Measurements from ENCODE around the gene RSPH3.
"Not testable (repeated sequence)": the region's sequence is repeated elsewhere in the genome, so short reads cannot be mapped to it uniquely, and the experiment has no call there.

RSPH3 gene

DNA sequence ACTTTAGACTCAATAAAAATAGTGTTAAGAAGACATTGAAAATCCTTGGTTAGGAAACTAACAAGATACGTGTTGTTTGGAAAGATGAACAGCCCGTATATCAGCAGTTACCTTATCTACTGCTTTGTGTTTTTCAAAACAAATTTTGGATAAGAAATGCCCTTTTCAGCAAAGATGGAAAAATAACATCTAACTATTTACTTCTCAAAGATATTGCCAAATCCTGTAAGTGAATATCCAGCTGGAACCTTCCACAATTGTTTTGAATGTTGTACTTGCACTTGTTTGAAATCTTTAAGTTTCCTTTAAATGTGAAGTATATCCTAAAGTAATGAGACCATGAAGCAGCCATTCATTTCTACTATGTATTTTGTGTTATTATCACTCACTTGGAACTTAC, 30.2 kb upstream of the RSPH3 start:
- in situ Hi-C loops (cut with HindIII; ENCODE audit: low sequenced_read_pairs): no loop called here

DNA sequence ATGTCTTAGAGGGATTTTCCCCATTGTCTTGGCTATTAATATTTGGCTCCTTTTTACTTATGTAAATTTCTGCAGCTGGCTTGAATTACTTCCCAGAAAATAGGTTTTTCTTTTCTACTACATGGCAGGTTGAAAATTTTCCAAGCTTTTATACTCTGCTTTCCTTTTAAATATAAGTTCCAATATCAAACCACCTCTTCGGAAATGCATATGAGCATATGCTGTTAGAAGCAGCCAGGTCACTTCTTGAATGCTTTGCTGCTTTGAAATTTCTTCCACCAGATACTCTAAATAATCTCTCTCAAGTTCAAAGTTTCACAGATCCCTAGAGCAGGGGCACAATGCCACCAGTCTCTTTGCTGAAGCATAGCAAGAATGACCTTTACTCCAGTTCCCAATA, 25.2 kb upstream of the RSPH3 start:
- in situ Hi-C loops (cut with HindIII; ENCODE audit: low sequenced_read_pairs): not testable (repeated sequence)

DNA sequence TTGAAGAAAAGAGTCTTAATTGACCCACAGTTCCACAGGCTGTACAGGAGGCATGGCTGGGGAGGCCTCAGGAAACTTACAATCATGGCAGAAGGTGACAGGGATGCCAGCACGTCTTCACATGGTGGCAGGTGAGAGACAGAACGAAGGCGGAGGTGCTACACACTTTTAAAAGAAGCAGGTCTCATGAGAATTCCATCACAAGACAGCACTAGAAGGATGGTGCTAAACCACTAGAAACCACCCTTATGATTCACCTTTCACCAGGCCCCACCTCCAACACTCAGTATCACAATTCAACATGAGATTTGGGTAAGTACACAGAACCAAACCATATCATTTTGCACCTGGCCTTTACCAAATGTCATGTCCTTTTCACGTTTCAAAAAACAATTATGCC, 23.9 kb upstream of the RSPH3 start:
- in situ Hi-C loops (cut with HindIII; ENCODE audit: low sequenced_read_pairs): no loop called here

DNA sequence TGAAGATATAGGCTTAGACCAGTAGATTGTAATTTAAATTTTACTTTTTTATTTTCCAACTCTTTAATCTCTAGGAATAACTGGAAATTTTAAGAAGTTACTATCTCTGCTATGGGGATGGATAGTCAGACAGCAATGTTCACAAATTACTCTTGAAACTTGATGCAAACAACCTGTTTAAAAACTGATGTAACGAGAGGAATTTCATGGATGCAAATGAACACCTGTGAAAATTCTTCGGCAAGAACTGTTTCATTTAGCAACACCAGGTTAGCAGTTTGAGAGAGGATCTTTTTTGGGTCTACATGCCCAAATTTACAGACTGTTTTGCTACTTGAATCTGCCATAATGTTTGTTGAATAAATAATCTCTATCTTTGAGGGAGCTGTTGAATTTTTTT, 20.0 kb upstream of the RSPH3 start:
- in situ Hi-C loops (cut with HindIII; ENCODE audit: low sequenced_read_pairs): no loop called here

DNA sequence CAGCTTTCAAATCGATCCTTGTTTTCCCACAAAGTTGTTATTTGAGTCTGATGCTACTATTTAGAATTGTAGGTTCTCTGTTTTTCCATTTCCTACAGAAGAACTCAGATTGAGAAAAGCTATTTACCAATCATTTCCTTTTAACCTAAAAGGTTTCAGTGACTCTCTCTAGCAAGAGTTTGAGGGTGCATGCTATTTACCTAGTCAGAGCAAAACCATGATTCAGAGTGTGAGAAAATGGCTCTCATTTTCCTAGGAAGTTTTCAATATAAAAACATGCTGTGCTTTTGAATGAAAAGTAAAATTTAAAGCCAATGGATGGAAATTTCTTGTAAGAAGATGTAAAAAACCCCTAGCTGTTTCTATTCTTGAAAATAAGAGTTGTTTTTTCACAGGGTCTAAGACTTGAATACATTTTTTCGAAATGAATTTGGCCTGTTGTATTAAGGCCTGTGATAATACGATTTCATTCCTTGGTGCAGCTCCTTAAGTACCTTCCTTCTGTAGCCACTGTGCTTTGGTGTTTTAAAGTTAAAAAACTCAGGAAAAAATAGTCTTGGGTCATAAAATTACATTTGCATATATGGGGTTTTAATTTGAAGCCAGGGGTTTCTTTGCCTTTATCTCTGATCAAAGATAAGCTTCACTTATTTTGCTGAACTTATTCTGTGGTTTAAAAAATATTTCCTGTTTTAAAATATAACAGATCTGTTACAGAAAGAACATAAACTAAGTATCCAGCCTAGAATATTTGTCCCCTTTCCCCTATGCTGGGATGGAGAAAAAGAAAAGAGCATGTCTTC, 18.0 kb upstream of the RSPH3 start:
- in situ Hi-C loops (cut with HindIII; ENCODE audit: low sequenced_read_pairs): no loop called here

DNA sequence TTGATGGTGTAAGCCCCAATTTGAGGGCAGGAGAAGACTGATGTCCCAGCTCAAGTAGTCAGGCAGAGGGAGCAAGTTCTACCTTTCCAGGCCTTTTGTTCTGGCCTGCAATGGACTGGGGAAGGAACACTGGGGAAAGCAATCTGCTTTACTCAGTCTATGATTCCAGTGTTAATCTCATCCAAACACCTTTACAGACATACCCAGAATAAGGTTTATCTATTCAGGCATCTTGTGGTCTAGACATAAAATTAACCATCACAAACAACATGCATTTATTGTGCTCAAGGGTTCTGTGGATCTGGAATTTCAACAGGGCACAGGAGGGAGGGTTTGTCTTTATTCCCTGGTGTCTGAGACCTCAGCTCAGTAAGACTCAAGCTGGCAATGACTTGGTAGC, 14.4 kb upstream of the RSPH3 start:
- in situ Hi-C loops (cut with HindIII; ENCODE audit: low sequenced_read_pairs): no loop called here

DNA sequence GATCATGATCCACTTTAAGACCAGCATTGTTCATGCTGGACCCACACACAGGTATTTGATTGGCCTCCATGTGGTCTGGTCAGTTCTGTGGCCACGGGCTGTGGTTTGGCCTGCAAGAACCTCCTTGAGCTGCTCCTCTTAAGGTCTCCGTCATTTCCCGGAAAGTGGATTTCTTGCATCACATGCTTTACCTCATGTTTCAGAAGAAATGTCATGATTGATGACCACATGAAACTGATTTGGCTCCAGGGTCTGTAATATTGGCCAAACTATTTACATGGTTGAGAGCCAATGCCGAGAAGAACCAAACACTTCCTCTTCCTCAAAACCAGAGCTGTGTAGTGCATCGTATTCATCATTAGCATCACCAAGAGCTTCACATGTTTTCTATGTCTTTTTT, 13.2 kb upstream of the RSPH3 start:
- in situ Hi-C loops (cut with HindIII; ENCODE audit: low sequenced_read_pairs): no loop called here

DNA sequence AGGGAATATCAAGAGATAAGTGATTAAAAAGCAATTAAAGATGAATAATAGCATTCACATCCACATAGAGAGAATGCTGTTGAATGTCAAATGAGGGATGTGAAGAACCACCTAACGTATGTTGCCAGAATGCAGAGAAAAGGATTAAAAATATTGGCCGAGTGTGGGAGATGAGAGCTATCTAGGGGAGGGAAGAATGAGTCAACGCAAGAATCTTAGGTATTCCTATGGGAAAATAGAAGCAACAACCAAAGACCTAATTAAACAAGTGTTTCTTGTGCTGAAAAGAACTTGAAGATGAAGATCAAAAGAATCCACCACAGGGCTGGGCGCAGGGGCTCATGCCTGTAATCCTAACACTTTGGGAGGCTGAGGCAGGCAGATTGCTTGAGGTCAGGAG, 12.2 kb upstream of the RSPH3 start:
- in situ Hi-C loops (cut with HindIII; ENCODE audit: low sequenced_read_pairs): no loop called here

DNA sequence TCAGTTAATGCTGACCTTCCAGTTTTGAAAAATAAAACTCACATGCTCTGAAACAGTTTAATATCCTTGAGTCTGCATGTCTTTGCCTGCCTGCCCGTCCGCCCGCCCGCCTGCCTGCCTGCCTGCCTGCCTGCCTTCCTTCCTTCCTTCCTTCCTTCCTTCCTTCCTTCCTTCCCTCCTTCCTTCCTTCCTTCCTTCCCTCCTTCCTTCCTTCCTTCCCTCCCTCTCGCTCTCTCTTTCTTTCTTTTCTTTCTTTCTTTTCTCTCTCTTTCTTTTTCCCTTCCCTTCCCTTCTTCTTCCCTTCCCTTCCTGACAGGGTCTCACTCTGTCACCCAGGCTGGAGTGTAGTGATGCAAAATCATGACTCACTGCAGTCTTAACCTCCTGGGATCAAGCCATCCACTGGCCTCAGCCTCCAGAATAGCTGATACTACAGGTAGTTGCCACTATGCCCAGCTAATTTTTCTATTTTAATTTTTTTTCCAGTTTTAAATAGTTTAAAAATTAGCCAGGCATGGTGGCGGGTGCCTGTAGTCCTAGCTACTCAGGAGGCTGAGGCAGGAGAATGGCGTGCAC, 10.1 kb upstream of the RSPH3 start:
- in situ Hi-C loops (cut with HindIII; ENCODE audit: low sequenced_read_pairs): not testable (repeated sequence)

DNA sequence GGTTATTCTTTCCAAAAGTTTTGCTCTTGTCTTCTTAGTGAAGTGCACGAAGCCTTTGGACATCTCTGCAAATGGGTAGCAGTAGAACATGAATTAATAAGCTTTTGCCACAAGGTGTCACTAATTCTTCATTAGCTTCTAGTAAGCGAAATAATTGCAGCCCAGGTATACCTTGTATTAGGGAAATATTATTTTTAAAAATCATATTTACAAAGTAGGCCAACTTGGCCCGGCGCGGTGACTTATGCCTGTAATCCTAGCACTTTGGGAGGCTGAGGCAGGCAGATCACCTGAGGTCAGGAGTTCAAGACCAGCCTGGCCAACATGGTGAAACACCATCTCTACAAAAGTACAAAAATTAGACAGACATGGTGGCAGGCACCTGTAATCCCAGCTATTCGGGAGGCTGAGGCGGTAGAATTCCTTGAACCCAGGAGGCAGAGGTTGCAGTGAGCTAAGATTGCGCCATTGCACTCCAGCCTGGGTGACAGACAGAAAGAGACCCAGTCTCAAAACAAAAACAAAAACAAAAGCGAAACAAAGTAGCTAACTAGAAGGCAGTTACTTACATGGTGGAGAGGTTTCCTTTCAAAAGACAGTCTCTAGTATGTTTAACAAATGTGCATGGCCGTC, 8.8 kb upstream of the RSPH3 start:
- in situ Hi-C loops (cut with HindIII; ENCODE audit: low sequenced_read_pairs): no loop called here

DNA sequence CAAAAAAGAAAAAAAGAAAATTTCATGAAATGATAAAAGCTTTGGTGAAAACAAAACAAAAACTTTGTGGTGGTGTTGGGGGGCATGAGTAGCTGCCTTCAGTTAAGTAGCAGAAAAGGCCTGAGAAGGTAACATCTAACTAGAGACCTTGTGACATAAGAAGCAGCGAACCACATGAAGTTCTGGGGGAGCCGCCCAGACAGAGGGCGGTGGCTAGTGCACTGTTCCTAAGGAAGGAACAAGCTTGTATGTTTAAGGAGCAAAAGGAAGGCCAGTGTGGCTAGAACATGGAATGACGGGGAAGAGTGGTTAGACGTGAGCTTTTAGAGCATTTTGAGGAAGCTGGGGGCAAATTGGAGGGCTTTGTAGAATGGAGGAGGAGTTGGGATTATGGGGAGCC, 7.5 kb upstream of the RSPH3 start:
- in situ Hi-C loops (cut with HindIII; ENCODE audit: low sequenced_read_pairs): no loop called here

DNA sequence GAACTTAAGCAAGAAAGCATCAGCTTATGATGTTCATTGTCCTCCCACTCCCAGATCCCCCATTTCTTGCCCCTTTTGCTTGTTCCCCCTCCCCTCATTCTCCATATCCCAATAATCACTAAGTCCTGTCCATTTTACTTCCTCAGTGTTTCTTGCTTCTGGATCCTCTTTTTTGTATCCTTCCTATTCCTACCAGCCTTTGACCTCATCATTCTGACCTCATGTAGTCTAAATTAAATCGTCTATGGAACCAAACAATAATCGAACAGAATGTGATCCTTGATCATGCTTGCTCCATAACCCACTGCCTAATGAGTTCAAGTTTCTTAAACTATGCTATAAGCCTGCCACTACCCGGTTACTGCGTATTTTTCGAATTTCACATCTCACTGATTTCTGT, 5.4 kb upstream of the RSPH3 start:
- in situ Hi-C loops (cut with HindIII; ENCODE audit: low sequenced_read_pairs): no loop called here

DNA sequence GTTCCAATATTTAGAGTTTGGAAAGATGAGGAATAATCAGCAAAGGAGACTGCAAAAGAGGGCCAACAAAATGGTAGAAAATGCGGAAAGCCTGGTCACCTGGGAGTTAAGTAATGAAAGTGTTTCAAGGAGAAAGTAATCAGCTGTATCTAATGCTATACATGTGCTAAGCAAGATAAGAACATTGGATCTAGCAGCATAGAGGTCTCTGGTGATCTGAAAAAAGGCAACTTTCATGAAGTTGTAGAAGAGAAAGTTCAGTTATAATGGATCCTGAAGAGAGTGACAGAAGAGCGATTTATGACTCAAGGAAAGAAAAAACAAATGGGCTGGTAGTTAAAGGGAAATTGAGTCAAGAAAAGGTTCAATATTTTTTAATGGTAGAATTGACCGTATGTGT, 4.6 kb upstream of the RSPH3 start:
- in situ Hi-C loops (cut with HindIII; ENCODE audit: low sequenced_read_pairs): no loop called here

DNA sequence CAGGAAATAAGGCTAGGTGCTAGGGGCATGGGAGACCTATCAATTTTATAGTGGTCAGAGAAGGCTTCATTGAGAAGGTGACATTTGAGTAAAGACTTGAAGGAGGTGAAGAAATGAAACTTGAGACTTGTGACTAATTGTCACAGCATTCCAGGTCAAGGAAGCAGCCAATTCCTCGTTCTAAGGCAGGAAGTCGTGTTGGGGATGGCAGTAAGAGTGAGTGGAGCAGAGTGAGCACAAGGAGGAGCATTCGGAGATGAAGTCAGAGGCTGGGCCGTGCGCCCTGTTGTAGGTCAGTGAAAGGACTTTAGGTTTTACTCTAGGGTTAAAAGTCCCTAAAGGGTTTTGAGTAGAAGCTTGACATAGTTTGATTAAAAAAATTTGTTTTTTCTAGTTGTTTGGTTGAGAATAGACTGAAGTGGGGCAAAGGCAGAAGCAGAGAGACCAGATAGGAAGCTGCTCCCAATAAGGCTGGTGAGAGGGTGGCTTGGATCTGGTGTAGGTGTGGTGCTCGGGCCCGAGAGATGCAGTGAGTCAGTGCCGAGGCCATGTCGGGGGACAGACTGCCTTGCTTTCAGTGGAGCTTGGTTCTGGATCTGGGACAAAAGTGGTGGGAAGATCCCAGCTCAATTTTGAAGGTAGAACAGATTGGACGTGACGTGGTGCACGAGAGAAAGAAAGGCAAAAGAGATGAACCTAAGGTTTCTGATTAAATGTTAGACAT, 2.6 kb upstream of the RSPH3 start:
- in situ Hi-C loops (cut with HindIII; ENCODE audit: low sequenced_read_pairs): no loop called here

DNA sequence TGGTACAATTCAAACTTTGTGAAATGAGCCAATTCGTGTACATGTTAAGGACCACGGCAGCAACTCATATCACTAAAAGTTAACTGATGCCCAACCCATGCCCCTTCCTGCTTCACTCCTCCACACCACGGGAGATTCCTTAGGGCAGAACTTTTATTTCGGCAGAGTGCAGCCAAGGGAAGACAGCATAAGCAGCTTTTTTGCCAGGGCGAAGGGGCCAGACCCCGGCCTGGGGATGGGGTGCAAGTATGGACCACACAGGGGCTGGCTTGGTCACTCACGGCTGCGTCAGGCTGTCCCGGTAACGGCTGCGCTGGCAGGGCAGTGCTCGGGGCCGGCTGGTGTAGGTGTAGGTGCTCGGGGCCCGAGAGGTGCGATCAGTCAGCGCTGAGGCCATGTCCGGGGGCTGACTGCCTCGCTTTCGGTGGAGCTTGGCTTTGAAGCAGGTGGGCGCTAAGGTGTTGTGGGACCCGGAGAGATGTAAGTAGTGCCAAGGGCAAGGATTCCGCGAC, 792 bp downstream of the RSPH3 start:
- in situ Hi-C loops (cut with HindIII; ENCODE audit: low sequenced_read_pairs): no loop called here

DNA sequence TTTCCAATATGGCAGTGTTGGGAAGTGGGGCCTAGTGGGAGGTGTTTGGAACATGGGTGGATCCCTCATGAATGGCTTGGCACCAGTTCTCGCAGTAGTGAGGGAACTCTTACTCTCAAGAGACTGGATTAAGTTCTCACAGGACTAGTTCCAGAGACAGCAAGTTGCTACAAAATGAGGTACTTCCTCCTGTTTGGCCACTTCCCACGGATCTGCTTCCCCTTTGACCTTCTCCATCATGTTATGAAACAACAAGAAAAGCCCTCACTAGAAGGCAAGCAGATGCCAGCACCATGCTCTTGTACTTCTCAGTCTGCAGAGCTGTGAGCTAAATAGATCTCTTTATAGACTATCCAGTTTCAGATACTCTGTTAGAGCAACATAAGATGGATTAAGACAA, 3.1 kb downstream of the RSPH3 start:
- in situ Hi-C loops (cut with HindIII; ENCODE audit: low sequenced_read_pairs): no loop called here

DNA sequence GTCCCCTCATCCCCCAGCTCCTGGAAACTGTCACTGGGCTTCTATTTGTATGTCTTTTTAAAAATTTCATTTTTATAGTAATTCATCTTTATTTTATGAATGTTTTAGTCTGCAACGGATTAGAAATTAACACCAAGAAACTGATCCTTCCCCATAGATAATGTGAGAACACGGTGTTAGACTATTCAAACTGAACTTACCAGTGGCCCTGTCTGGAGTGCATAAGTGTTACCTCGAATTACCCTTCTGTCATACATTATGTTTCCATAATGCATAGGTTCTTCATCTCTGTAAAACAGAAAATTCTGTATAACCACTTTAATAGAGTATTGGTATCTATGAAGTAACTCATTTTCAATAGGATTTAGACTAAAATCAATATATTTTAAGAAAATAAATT, 6.4 kb downstream of the RSPH3 start:
- in situ Hi-C loops (cut with HindIII; ENCODE audit: low sequenced_read_pairs): no loop called here

DNA sequence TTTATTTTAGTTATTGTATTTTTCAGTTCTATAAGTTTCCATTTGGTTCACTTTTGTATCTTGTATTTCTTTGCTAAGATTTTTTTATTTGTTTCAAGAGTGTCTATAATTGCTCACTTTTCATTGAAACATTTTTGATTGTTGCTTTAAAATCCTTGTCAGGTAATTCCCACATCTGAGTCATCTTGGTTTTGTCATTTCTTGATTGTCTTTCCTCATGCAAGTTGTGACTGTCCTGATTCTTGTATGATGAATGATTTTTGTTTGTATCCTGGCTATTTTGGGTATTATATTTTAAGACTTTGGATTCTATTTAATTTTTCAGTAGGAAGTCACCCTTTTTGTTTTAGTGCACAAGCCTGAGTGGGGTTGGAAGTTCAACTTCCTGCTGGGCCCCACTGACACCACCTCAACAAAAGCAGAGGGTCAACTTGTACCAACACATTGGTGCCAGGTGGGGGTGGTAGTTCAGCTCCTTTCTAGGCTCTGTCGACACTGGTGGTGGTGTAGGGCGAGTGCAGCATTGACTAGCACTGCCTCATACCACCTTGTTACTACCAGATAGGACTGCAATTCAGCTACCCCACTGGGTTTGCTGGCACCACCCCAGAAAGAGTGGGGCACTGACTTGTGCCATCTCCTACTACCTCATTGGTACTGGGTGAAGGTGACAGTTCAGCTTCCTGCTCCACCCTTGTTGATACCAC, 8.8 kb downstream of the RSPH3 start:
- in situ Hi-C loops (cut with HindIII; ENCODE audit: low sequenced_read_pairs): no loop called here

DNA sequence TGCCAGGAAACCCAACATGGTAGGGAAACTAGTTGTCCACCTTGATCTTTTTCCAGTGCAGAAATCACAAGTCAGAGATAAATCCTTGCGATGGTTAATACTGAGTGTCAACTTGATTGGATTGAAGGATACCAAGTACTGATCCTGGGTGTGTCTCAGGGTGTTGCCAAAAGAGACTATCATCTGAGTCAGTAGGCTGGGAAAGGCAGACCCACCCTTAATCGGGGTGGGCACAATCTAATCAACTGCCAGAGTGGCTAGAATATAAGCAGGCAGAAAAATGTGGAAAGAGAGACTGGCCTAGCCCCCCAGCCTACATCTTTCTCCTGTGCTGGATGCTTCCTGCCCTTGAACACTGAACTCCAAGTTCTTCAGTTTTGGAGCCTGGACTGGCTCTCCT, 10.3 kb downstream of the RSPH3 start:
- in situ Hi-C loops (cut with HindIII; ENCODE audit: low sequenced_read_pairs): not testable (repeated sequence)

DNA sequence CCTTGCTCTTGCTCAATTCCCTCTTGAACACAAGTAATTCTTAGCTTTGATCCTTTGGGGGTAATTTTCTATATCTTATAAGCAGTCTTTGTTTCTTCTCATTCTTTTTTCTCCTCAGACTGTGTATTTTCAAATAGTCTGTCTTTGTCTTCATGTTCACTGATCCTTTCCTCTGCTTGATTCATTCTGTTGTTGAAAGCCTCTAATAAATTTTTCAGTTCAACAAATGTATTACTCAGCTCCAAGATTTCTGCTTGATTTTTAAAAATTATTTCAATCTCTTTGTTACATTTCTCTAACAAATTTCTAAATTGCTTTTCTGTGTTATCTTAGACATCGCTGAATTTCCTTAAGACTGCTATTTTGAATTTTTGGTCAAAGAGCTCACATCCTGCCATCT, 11.5 kb downstream of the RSPH3 start:
- in situ Hi-C loops (cut with HindIII; ENCODE audit: low sequenced_read_pairs): no loop called here

DNA sequence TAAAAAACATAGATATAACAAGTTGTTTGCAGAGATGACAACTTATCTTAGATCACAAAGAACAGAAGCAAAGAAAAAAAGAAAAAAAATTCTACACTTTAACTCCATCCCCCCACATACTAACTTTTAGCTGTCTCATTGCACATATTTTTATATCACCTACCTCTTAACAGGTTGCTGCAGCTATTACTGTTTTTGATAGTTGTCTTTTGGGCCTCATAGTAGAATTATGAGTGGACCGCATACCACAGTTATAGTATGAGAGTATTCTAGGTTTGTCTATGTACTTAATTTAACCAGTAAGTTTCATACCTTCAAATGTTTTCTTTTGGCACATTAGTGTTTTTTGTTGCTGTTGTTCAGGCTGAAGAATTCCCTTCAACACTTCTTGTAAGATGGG, 12.3 kb downstream of the RSPH3 start:
- in situ Hi-C loops (cut with HindIII; ENCODE audit: low sequenced_read_pairs): no loop called here
